T-cell (primary cell): Measurements from ENCODE around the gene KRT13. TPM values are rescaled to one million over a fixed set of nuclear protein-coding genes. Genes with fewer than 3 reads are reported as not detected.

ENCODE experiments used
- ATAC-seq, 4 experiments: fragments of 200-7000 bp in 3 of 4; fragments of 150-1000 bp in 1 of 4; cut with Tn5 transposase; replicated peaks in 1 of 4; 1 replicate in 3 of 4; 2 replicates in 1 of 4; pipeline ENCODE4 v1.10.0; 2021; ENCODE audit warnings: moderate library complexity in 3 of 4, mild to moderate bottlenecking in 2 of 4, moderate number of reproducible peaks in 1 of 4
- CTCF ChIA-PET, 2 donors: fragments of 300-600 bp; sonication (Branson Sonifier 250); formaldehyde crosslinking; loops; one replicate each; lab custom pipeline; 2022; ENCODE audit warnings: antibody characterized with exemption in 2 of 2; lab: Charles Lee
- POLR2A ChIA-PET, 2 donors: fragments of 300-600 bp; sonication (Branson Sonifier 250); formaldehyde crosslinking; loops; one replicate each; lab custom pipeline; 2022; ENCODE audit warnings: antibody characterized with exemption in 2 of 2; lab: Charles Lee
- DNase-seq, 35 experiments: peaks; one replicate each; pipeline versions ENCODE4 v3.0.0 to v3.0.0-alpha.2; 2013 to 2023
- H3K27ac ChIP-seq: one replicate; pipeline ENCODE4 v1.5.1; 2013; ENCODE audit warnings: low read length
- H3K27me3 ChIP-seq, 2 experiments: replicated peaks in 1 of 2; 1 replicate in 1 of 2; 2 replicates in 1 of 2; pipeline versions ENCODE4 v1.6.1 to v1.7.0; 2013; ENCODE audit warnings: low read length in 1 of 2, mixed read lengths in 1 of 2; ENCODE audit not compliant: control insufficient read depth in 2 of 2, insufficient read depth in 2 of 2; ENCODE audit errors: extremely low read depth in 1 of 2
- H3K36me3 ChIP-seq, 2 donors: 1 replicate in 1 of 2; 2 replicates in 1 of 2; pipeline versions ENCODE4 v1.6.1 to v1.7.0; 2013; ENCODE audit warnings: low read length in 1 of 2; ENCODE audit not compliant: control insufficient read depth in 2 of 2, insufficient read depth in 1 of 2; ENCODE audit errors: extremely low read depth in 1 of 2
- H3K4me1 ChIP-seq, 2 experiments: 1 replicate in 1 of 2; 2 replicates in 1 of 2; pipeline versions ENCODE4 v1.6.1 to v1.7.0; 2013; ENCODE audit warnings: low read length in 2 of 2, mixed read lengths in 1 of 2; ENCODE audit not compliant: insufficient read depth in 2 of 2, control insufficient read depth in 1 of 2; ENCODE audit errors: extremely low read depth in 1 of 2
- H3K4me3 ChIP-seq, 2 donors: 1 replicate in 1 of 2; 2 replicates in 1 of 2; pipeline versions ENCODE4 v1.5.1 to v1.7.0; 2013; ENCODE audit warnings: mild to moderate bottlenecking in 2 of 2, low read length in 1 of 2, moderate library complexity in 1 of 2; ENCODE audit not compliant: control insufficient read depth in 1 of 2; ENCODE audit errors: extremely low read depth in 1 of 2
- H3K9me3 ChIP-seq: 2 replicates; pipeline ENCODE4 v1.7.0; 2013
- H3K27ac Mint-ChIP-seq, 2 donors: one replicate each; pipeline ENCODE4 v1.8.0; 2020 to 2021; ENCODE audit warnings: mild to moderate bottlenecking in 2 of 2, mixed read lengths in 2 of 2
- H3K27me3 Mint-ChIP-seq, 2 donors: one replicate each; pipeline ENCODE4 v1.8.0; 2021 to 2022; ENCODE audit warnings: mixed read lengths in 2 of 2
- H3K36me3 Mint-ChIP-seq: one replicate; pipeline ENCODE4 v1.8.0; 2021; ENCODE audit warnings: mixed read lengths
- H3K4me1 Mint-ChIP-seq, 3 donors: one replicate each; pipeline ENCODE4 v1.8.0; 2020 to 2022; ENCODE audit warnings: mixed read lengths in 3 of 3, mild to moderate bottlenecking in 1 of 3
- H3K4me3 Mint-ChIP-seq, 3 donors: one replicate each; pipeline ENCODE4 v1.8.0; 2020 to 2022; ENCODE audit warnings: mild to moderate bottlenecking in 3 of 3, mixed read lengths in 3 of 3, moderate library complexity in 3 of 3
- H3K9me3 Mint-ChIP-seq, 3 donors: one replicate each; pipeline ENCODE4 v1.8.0; 2020 to 2022; ENCODE audit warnings: mixed read lengths in 3 of 3
- WGBS: methylation state at CpG from one replicate; pipeline ENCODE4 v1.1.5; 2013; ENCODE audit warnings: missing lambda C conversion rate; ENCODE audit not compliant: insufficient coverage; 5-methylcytosine and 5-hydroxymethylcytosine counted together
- total RNA-seq, 35 experiments: library from RNA in 6 of 35; stranded (reverse) in 6 of 35; fragments of 120-200 nt in 1 of 35; gene quantifications; one replicate each; pipeline versions ENCODE4 v1.2.1 to v1.2.4 and lab custom pipeline; 2013 to 2026

The KRT13 gene
- total RNA-seq, 5 donors from 2014 or later (not counting 1 experiment from before 2014, with no cell fraction given) = not detected

DNA sequence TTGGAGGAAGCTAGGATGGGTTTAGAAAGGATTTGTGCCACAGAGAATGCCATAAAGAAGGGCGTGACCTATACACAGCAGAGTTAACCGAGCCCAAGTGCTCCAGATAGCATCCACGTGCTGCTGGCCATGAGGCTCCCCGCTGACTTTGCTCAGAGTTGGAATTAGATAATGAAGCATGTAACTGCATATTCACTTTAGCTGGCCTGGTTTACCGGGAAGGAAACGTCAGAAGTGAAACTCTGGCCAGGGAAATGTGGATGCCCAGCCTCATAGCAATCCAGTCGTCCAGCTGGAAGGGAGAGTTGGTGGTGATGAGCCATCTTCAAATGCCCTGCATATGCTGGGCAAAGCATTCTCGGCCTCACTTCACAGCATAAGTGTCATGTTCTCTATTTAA, 30.5 kb downstream of the KRT13 start:
- Mint-ChIP-seq H3K4me1 (peaks cover 0 to 2% (median 0%) of the 10 kb centered on the region in 3 donors), H3K9me3 (peaks cover 0 to 7% (median 6%) of the 10 kb centered on the region in 3 donors), H3K27ac (no peak overlapping the region), H3K27me3 (peaks cover 0 to 4% of the 10 kb centered on the region in 2 donors), H3K36me3 (no peaks in the 10 kb centered on the region), H3K4me3 (no peak overlapping the region)
- ChIA-PET CTCF (no interaction called here), POLR2A (no interaction called here)
- Histone ChIP-seq H3K4me3 (no peak overlapping the region), H3K9me3 (no peaks in the 10 kb centered on the region), H3K36me3 (no peaks in the 10 kb centered on the region), H3K27ac (no peak overlapping the region), H3K27me3 (no peaks in the 10 kb centered on the region), H3K4me1 (no peaks in the 10 kb centered on the region)
- DNase-seq = no peak
- ATAC-seq = no peak
- 77% methylated on average over 6 of the region's 8 CpGs for WGBS

DNA sequence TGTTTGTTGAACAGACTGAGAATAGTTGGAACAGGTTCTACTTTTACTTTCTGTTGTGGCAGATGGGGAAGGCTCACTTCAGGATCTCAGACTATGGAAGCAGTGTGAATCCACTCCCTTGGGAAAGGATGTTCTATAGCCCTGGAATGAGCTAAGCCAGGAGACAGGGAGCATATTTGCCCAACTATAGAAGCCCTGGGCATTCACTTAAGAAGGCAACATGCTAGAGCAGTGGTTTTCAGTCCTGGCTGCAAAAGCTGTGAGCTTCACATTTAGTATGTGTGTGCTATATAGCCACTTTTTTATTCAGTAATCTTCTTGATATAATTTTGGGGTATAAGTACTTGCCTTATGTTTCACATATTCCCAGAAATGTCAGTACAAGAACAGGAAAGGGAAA, 37.1 kb downstream of the KRT13 start:
- no peak for DNase-seq
- Mint-ChIP-seq H3K36me3 (no peaks in the 10 kb centered on the region), H3K27me3 (peaks cover 2 to 13% of the 10 kb centered on the region in 2 donors), H3K9me3 (peaks cover 6 to 7% (median 7%) of the 10 kb centered on the region in 3 donors), H3K27ac (no peak overlapping the region), H3K4me3 (no peak overlapping the region), H3K4me1 (peaks cover 0 to 2% (median 0%) of the 10 kb centered on the region in 3 donors)
- no peak for ATAC-seq
- no peaks in the 10 kb centered on the region for H3K4me1 ChIP-seq
- H3K36me3 ChIP-seq = no peaks in the 10 kb centered on the region
- no peaks in the 10 kb centered on the region for H3K9me3 ChIP-seq
- CTCF ChIA-PET = interaction anchor here in 1 of 2 donors (0.9 kb wide), 1 partner anchor 24 kb away, joined by 3 read pairs; no protein-coding TSS in a partner anchor
- POLR2A ChIA-PET = interaction anchor here in 1 of 2 donors (0.7 kb wide), 1 partner anchor 1087 kb away, joined by 4 read pairs; no protein-coding TSS in a partner anchor
- no peak overlapping the region for H3K4me3 ChIP-seq
- no peak overlapping the region for H3K27ac ChIP-seq
- peaks cover 0 to 21% of the 10 kb centered on the region in 2 experiments for H3K27me3 ChIP-seq

DNA sequence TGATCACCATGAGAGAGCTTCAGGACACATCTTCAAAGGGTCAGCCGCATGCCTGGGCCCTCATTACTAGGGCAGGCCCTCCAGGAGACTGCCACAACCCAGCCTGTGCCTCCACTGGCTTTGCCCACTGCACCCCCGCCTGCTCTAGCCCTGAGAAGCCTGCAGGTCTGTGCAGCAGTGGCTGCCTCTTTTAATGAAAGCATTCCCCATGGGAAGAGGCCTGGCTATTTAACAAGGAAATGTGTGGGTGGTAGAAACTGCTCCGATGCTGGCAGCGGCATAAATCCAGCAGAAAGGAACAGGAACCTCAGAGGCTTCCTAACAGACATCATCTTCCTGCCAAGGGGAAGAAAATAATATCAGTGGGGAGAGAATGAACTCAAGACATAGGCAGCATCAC, 37.9 kb downstream of the KRT13 start:
- ChIA-PET CTCF (interaction anchor here in 1 of 2 donors (0.9 kb wide), 1 partner anchor 25 kb away, joined by 3 read pairs; no protein-coding TSS in a partner anchor), POLR2A (no interaction called here)
- peaks cover 0 to 2% (median 0%) of the 10 kb centered on the region in 3 donors for H3K4me1 Mint-ChIP-seq
- H3K36me3 Mint-ChIP-seq = no peaks in the 10 kb centered on the region
- Histone ChIP-seq H3K4me3 (no peak overlapping the region), H3K9me3 (no peaks in the 10 kb centered on the region), H3K27ac (no peak overlapping the region), H3K36me3 (no peaks in the 10 kb centered on the region), H3K27me3 (peaks cover 0 to 21% of the 10 kb centered on the region in 2 experiments), H3K4me1 (no peaks in the 10 kb centered on the region)
- ATAC-seq = no peak
- H3K9me3 Mint-ChIP-seq = peaks cover 6 to 7% (median 7%) of the 10 kb centered on the region in 3 donors
- H3K27ac Mint-ChIP-seq = no peak overlapping the region
- H3K4me3 Mint-ChIP-seq = no peak overlapping the region
- H3K27me3 Mint-ChIP-seq = peaks cover 2 to 9% of the 10 kb centered on the region in 2 donors
- DNase-seq = no peak
- WGBS = 75% methylated on average over 1 of the region's 4 CpGs

DNA sequence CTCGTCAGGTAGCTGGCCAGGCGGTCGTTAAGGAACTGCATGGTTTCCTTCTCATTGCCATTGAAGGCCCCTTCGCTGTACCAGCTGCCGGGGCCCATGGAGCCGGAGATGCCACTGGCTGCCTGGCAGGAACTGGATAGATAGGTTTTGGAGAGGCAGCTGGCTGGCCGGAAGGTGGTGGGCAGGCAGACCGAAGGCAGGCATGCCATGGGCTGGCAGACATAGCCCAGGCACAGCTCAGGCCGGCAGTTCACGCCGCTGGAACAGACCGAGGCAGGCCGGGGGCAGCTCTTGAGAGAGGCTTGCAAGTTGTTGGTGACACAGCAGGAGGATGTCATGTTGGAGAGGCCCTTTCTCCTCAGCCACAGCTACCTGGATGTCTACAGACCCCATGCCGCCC, 38.4 kb downstream of the KRT13 start, which contains the start of gene KRT32:
Gene KRT32 (minus strand): TSS at position 399 of the 400 bp plus-strand sequence. CDS start 61 bp downstream, at position 338.
- Mint-ChIP-seq H3K4me3 (no peak within 1 kb of the TSS), H3K27ac (no peak within 1 kb of the TSS), H3K9me3 (peaks cover 6 to 7% (median 7%) of the 10 kb centered on the region in 3 donors), H3K4me1 (peaks cover 0 to 2% (median 0%) of the 10 kb centered on the region in 3 donors), H3K27me3 (peaks cover 2 to 9% of the 10 kb centered on the region in 2 donors), H3K36me3 (no peaks in the 10 kb centered on the region)
- Histone ChIP-seq H3K36me3 (no peaks in the 10 kb centered on the region), H3K27ac (no peak within 1 kb of the TSS), H3K27me3 (peaks cover 0 to 21% of the 10 kb centered on the region in 2 experiments), H3K4me3 (no peak within 1 kb of the TSS), H3K4me1 (no peaks in the 10 kb centered on the region), H3K9me3 (no peaks in the 10 kb centered on the region)
- DNase-seq (no peak), ATAC-seq (no peak)
- POLR2A ChIA-PET = no interaction called here
- WGBS = 79% methylated on average over 8 of the region's 14 CpGs
- CTCF ChIA-PET = no interaction called here

DNA sequence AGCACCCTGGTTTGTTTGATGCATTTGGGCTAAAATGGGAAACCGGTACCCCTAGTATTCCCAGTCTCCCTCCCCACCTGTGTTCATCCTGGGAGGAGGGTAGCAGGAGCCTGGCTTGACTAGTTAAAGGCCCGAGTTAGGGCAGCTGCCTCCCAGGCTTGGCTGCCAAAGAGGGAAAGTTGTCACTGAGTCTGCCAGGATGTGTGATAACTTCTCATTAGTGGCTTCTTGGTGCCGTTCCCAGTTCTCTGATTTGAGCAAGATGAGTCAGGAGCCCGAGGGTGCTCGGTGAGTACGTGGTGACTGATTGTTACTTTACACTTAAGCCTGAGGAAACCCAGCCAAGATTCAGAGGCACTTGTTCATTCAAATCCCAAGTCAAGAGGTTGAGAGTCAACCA, 40.7 kb downstream of the KRT13 start:
- Mint-ChIP-seq H3K4me1 (no peaks in the 10 kb centered on the region), H3K27ac (no peak overlapping the region), H3K36me3 (no peaks in the 10 kb centered on the region), H3K9me3 (peaks cover 0 to 7% (median 0%) of the 10 kb centered on the region in 3 donors), H3K27me3 (peaks cover 2 to 13% of the 10 kb centered on the region in 2 donors), H3K4me3 (no peak overlapping the region)
- CTCF ChIA-PET = no interaction called here
- 62% methylated on average over 4 of the region's 6 CpGs for WGBS
- POLR2A ChIA-PET = no interaction called here
- Histone ChIP-seq H3K9me3 (no peaks in the 10 kb centered on the region), H3K36me3 (no peaks in the 10 kb centered on the region), H3K4me1 (no peaks in the 10 kb centered on the region), H3K27ac (no peak overlapping the region), H3K27me3 (peaks cover 0 to 21% of the 10 kb centered on the region in 2 experiments), H3K4me3 (no peak overlapping the region)
- ATAC-seq (no peak), DNase-seq (no peak)

DNA sequence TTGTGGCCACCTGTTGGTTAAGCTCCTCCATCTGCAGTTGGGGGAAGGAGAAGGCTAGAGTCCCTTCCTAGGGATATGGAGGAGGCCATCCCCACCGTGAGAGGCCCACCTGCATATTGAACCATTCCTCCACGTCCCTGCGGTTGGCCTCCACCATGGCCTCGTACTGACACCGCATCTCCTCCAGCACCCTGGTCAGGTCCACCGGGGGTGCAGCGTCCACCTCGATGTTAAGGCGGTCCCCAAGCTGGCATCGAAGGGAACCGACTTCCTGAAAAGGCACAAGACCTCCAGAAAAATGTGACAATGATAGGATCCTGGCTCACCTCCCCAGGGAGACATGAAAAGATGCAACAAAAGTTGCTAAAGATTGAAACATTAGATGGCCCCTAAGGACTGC, 41.2 kb downstream of the KRT13 start:
- Mint-ChIP-seq H3K9me3 (peaks cover 0 to 7% (median 0%) of the 10 kb centered on the region in 3 donors), H3K27ac (no peak overlapping the region), H3K27me3 (peaks cover 2 to 9% of the 10 kb centered on the region in 2 donors), H3K4me3 (no peak overlapping the region), H3K4me1 (no peaks in the 10 kb centered on the region), H3K36me3 (no peaks in the 10 kb centered on the region)
- Histone ChIP-seq H3K27me3 (peaks cover 0 to 21% of the 10 kb centered on the region in 2 experiments), H3K9me3 (no peaks in the 10 kb centered on the region), H3K4me1 (no peaks in the 10 kb centered on the region), H3K36me3 (no peaks in the 10 kb centered on the region), H3K27ac (no peak overlapping the region), H3K4me3 (no peak overlapping the region)
- no peak for ATAC-seq
- CTCF ChIA-PET = no interaction called here
- POLR2A ChIA-PET = no interaction called here
- DNase-seq = no peak
- 93% methylated on average over 8 of the region's 11 CpGs for WGBS
